ENCODE results near the gene PRKAR1A.

Gene PRKAR1A

GRCh38 chr17:68559316-68559715 lies 47.1 kb downstream of the PRKAR1A start:
- Histone ChIP-seq H3K36me3 (ENCODE audit: control insufficient read depth, low read length) (no peaks in the 10 kb centered on the region), H3F3A (ENCODE audit: control insufficient read depth, insufficient read depth) (no peaks in the 10 kb centered on the region), H3K4me1 (ENCODE audit: control insufficient read depth, low read length) (no peaks in the 10 kb centered on the region), H3K79me2 (ENCODE audit: control insufficient read depth, low read length) (no peaks in the 10 kb centered on the region), H4K20me1 (ENCODE audit: control insufficient read depth, insufficient read depth, low read depth, low read length) (no peaks in the 10 kb centered on the region), H3K27me3 (ENCODE audit: control insufficient read depth, low read length) (no peaks in the 10 kb centered on the region), H3K27ac (ENCODE audit: low read depth, low read length) (no peak overlapping the region), H3K4me2 (ENCODE audit: low read length) (no peak overlapping the region), H3K9me3 (ENCODE audit: control insufficient read depth, insufficient read depth, low read length) (no peaks in the 10 kb centered on the region; the same call in 1 of the 2 replicates), H3K4me3 (ENCODE audit: low read length) (no peak overlapping the region), H3K9me2 (replicated peaks; ENCODE audit: control insufficient read depth, low read length) (no peaks in the 10 kb centered on the region)
- TF ChIP-seq EZH2phosphoT487 (IDR thresholded peaks at IDR 0.05; ENCODE audit: borderline replicate concordance, low read length) (no peak), CTCF (IDR thresholded peaks at IDR 0.05; ENCODE audit: low read depth, low read length, poor library complexity, severe bottlenecking) (no peak)

- Histone ChIP-seq H3K27ac (ENCODE audit: low read depth, low read length) (no peak overlapping the region), H3F3A (ENCODE audit: control insufficient read depth, insufficient read depth) (no peaks in the 10 kb centered on the region), H3K4me2 (ENCODE audit: low read length) (no peak overlapping the region), H3K9me2 (replicated peaks; ENCODE audit: control insufficient read depth, low read length) (no peaks in the 10 kb centered on the region), H3K4me1 (ENCODE audit: control insufficient read depth, low read length) (no peaks in the 10 kb centered on the region), H3K79me2 (ENCODE audit: control insufficient read depth, low read length) (no peaks in the 10 kb centered on the region), H3K36me3 (ENCODE audit: control insufficient read depth, low read length) (no peaks in the 10 kb centered on the region), H3K4me3 (ENCODE audit: low read length) (no peak overlapping the region), H4K20me1 (ENCODE audit: control insufficient read depth, insufficient read depth, low read depth, low read length) (no peaks in the 10 kb centered on the region), H3K27me3 (ENCODE audit: control insufficient read depth, low read length) (no peaks in the 10 kb centered on the region), H3K9me3 (ENCODE audit: control insufficient read depth, insufficient read depth, low read length) (no peaks in the 10 kb centered on the region)
- TF ChIP-seq EZH2phosphoT487 (IDR thresholded peaks at IDR 0.05; ENCODE audit: borderline replicate concordance, low read length): no peak
- TF ChIP-seq CTCF (IDR thresholded peaks at IDR 0.05; ENCODE audit: low read depth, low read length, poor library complexity, severe bottlenecking): no peak
These were observed 48.9 kb downstream of the PRKAR1A start for GRCh38 chr17:68560966-68561720.

GRCh38 chr17:68562736-68563135 lies 50.5 kb downstream of the PRKAR1A start:
- Histone ChIP-seq H3K27me3 (ENCODE audit: control insufficient read depth, low read length) (peaks cover 10% of the 10 kb centered on the region; the same call in 1 of the 2 replicates), H3K36me3 (ENCODE audit: control insufficient read depth, low read length) (no peaks in the 10 kb centered on the region), H3K4me2 (ENCODE audit: low read length) (no peak overlapping the region), H3K4me3 (ENCODE audit: low read length) (no peak overlapping the region), H4K20me1 (ENCODE audit: control insufficient read depth, insufficient read depth, low read depth, low read length) (no peaks in the 10 kb centered on the region), H3K9me3 (ENCODE audit: control insufficient read depth, insufficient read depth, low read length) (no peaks in the 10 kb centered on the region), H3F3A (ENCODE audit: control insufficient read depth, insufficient read depth) (no peaks in the 10 kb centered on the region), H3K27ac (ENCODE audit: low read depth, low read length) (no peak overlapping the region), H3K9me2 (replicated peaks; ENCODE audit: control insufficient read depth, low read length) (no peaks in the 10 kb centered on the region), H3K4me1 (ENCODE audit: control insufficient read depth, low read length) (no peaks in the 10 kb centered on the region), H3K79me2 (ENCODE audit: control insufficient read depth, low read length) (no peaks in the 10 kb centered on the region)
- no peak for TF ChIP-seq EZH2phosphoT487 (IDR thresholded peaks at IDR 0.05; ENCODE audit: borderline replicate concordance, low read length)
- no peak for TF ChIP-seq CTCF (IDR thresholded peaks at IDR 0.05; ENCODE audit: low read depth, low read length, poor library complexity, severe bottlenecking)

All from DOHH2 (cell line).